H54 (cell line): ENCODE data around the gene GTF3C2.
A peak's percentile ranks its signal among the peaks of the same experiment; 100 is the strongest.
"Not testable (repeated sequence)": the region's sequence is repeated elsewhere in the genome, so short reads cannot be mapped to it uniquely, and the experiment has no call there.

Experiments used
- DNase-seq: peaks from one replicate; pipeline ENCODE4 v3.0.0; 2011; ENCODE audit warnings: low spot score, mixed read lengths; ENCODE audit not compliant: insufficient read length
- FAIRE-seq: peaks from 3 replicates; lab custom pipeline; 2011; peaks lifted over from hg19 to GRCh38; lab: Jason Lieb, UNC
- POLR2A ChIP-seq: IDR thresholded peaks from 2 replicates; pipeline ENCODE4 v1.6.1; 2011; ENCODE audit warnings: low read depth, mild to moderate bottlenecking, low read length

The GTF3C2 gene

DNA sequence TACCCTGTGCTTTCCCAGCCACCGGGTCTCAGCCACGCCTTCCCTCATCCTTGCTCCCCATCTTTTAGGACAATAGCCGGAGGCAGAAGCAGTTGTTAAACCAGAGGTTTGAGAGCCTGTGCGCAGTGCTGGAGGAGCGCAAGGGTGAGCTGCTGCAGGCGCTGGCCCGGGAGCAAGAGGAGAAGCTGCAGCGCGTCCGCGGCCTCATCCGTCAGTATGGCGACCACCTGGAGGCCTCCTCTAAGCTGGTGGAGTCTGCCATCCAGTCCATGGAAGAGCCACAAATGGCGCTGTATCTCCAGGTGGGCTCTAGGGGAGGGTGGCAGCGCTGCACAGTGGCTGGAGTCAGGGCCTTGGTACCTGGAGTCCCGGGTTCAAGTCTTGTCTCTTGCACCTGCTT lies 51.0 kb downstream of the GTF3C2 start:
- no peak for DNase-seq
- FAIRE-seq: no peak
- TF ChIP-seq POLR2A: no peak

DNA sequence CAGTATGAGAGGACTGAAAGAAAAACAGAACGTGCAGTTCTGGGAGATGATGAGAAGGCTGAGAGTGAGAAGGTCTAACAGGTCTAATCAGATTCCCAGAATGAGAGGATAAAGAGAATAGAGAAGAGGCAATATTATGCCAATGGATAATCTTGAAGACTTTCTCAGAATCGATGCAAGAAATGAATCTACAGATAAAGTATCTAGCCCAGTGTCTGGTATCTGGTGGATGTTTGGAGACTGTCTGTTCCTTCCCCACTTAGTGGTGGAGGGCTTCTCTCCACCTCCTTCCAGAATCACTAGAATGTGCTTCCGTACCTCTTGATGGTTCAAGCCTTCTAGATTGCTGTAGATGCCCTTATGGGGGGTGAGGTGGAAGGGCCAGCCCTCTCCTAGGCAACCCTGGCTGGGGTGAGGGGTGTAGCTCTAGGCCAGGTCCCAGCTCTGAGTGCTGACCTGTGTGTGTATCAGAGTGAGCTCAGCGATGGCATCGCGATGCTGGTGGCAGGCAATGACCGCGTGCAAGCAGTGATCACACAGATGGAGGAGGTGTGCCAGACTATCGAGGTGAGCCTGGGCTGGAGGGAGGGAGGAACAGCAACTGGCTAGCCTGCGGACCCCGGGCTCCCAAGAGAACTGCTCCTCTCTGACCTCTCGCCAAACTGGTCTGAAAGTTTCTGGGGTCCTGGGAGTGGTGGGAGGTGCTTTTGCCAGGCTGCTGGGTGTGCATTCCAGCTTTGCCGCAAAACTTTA lies 51.9 kb downstream of the GTF3C2 start:
- DNase-seq: no peak
- FAIRE-seq: no peak
- no peak for TF ChIP-seq POLR2A

DNA sequence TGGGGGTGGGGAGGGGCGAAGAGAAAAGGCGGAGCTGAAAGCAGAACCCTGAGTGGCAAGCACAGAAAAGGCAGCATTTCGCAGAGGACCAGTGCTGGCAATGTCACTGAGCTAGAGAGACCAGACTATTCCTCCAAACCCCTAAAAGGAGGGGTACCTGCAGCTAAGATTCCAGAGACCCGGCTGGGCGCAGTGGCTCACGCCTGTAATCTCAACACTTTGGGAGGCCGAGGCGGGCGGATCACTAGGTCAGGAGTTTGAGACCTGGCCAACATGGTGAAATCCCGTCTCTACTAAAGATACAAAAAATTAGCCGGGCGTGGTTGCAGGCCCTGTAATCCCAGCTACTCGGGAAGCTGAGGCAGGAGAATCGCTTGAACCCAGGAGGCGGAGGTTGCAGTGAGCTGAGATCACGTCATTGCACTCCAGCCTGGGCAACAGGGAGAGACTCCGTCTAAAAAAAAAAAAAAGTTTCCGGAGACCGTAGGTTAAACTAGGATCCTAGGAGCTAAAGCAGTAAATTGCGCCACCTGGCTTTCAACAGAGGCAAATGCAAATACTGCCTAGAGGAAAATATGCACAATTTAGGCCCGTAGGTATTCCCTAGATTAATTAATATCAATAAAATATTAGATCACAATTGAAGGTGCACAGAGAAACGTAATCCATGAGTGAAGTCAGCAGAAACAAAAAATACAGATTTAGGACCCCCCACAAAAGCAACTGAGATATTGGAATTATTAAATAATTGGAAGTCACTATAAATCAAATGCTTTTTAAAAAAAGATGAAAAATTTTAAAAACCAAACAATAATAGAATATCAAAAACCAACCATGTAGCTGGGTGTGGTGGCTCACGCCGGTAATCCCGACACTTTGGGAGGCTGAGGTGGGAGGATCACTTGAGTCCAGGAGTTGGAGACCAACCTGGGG lies 53.2 kb downstream of the GTF3C2 start:
- peak; percentile 79 for DNase-seq
- TF ChIP-seq POLR2A: no peak
- FAIRE-seq: no peak

DNA sequence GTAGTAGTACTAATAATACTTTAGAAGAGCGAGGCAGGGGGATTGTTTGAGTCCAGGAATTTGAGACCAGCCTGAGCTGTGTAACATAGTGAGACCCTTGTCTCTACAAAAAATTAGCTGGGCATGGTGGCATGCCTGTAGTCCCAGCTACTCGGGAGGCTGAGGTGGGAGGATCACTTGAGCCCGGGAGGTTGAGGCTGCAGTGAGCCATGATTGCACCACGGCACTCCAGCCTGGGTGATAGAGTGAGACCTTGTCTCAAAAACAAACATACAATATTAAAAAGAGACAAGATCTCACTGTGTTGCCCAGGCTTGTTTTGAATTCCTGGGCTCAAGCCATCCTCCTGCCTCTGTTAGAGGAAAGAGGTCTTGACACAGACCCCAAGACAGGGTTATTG lies 56.0 kb downstream of the GTF3C2 start:
- FAIRE-seq, DNase-seq: not testable (repeated sequence)

DNA sequence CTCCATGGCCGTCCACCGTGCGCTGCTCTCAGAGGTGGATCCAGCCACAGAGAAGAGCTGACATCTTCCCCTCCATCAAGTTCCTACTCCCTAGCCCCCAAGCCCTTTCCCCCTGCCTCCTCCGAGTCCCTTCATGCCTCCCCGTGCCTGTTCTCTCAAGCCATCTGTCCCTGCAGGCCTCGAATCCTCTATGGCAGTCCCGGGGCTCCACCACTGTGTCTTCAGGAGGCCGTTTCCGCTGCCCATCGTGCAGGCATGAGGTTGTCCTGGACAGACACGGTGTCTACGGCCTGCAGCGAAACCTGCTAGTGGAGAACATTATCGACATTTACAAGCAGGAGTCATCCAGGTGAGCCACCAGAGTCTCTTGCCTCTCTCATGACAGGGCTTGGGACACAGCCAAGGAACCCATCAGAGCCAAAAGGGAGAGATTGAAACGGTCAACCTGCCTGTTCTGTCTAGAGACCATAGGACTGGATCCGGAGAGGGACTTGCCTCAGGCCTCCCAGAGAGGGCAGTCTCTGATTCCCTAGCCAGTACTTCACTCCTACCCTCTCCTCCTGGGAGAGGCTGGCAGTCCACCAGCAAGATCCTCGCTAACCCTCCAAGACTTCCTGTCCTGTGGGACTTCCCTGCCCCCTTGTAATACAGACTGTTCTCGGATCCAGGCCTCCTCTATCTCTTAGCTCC lies 58.0 kb downstream of the GTF3C2 start:
- no peak for FAIRE-seq
- no peak for DNase-seq
- TF ChIP-seq POLR2A: no peak

DNA sequence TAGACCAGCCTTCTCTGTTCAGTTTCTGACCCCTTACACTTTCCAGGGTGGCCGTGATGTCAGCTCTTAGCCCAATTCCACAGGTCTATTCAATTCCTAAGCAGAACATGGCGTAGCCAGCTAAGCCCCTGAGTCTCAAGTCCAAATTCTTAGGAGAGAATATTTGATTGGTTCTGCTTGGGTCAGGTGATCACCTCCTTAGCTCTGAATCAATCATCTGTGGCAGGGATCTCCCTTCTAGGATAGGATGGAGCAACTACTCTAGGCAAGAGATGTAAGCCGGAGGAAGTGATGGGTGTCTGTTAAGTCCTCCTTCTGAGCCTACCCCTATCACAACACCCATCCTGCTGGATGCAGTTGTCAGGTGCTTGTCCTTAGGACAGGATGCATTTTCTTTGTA lies 59.4 kb downstream of the GTF3C2 start:
- no peak for TF ChIP-seq POLR2A
- DNase-seq (no peak), FAIRE-seq (no peak)

DNA sequence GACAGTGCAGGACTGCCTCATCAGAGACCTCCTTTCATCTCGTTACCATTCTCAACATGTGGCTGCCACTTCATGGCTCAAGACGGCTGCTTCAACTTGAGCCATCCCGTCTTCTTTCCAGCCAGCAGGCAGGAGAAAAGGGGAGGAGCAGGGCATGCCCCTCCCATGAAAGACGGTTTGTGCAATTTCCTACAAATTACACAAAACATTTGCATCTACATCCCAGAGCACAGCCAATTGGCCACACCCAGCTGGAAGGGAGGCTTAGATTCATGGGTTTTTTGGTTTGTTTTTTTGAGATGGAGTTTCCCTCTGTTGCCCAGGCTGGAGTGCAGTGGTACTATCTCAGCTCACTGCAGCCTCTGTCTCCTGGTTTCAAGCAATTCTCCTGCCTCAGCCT lies 60.1 kb downstream of the GTF3C2 start:
- no peak for DNase-seq
- no peak for TF ChIP-seq POLR2A
- no peak for FAIRE-seq

DNA sequence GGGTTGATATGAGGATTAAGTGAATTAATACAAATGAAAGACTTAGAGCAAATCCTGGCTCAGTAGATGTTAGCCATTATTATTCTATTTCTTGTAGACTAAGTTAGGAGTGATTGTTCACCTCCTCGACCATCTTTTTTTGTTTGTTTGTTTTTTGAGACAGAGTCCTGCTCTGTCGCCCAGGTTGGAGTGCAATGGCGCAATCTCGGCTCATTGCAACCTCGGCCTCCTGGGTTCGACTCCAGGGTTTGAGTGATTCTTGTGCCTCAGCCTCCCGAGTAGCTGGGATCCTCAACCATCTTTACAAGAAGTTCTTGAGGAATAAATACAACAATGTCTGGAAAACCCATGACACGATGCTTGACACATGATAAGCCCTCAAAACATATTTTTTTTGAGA lies 61.6 kb downstream of the GTF3C2 start:
- DNase-seq (no peak), FAIRE-seq (no peak)
- TF ChIP-seq POLR2A: no peak

DNA sequence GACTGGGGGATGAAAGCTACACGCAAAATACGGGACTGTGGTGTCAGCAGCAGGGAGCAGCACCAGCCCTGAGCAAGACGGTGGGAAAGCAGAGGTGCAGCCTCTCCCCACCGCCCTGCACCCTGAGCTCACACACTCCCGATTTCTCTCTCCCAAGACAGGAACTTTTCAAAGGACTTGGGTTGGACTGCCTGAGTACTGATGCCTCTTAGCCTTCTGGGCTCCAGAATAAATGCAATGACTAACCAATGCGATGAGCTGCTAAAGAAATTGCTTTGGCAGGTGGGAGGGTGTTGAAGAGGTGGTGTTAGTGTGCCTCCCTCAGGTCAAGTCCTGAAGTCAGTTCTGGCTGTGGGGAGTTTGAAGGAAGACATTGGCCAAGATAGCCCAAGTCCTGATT lies 64.7 kb downstream of the GTF3C2 start:
- no peak for FAIRE-seq
- no peak for TF ChIP-seq POLR2A
- no peak for DNase-seq

DNA sequence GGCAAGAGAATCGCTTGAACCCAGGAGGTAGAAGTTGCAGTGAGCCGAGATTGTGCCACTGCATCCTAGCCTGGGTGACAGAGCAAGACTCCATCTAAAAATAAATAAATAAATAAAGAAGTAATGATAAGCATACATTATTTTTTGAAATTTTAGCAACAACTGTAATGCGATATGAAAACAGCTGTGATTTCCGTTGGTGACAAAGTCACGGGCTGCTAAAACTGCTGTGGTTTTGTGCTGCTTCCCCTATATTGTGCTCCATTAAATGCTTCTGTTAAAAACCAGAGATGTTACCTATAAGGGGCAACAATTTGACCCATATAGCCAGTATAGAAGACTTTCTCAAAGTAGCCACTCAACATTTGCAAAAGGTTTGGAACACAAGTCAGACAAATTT lies 66.0 kb downstream of the GTF3C2 start:
- TF ChIP-seq POLR2A: no peak
- FAIRE-seq: no peak

DNA sequence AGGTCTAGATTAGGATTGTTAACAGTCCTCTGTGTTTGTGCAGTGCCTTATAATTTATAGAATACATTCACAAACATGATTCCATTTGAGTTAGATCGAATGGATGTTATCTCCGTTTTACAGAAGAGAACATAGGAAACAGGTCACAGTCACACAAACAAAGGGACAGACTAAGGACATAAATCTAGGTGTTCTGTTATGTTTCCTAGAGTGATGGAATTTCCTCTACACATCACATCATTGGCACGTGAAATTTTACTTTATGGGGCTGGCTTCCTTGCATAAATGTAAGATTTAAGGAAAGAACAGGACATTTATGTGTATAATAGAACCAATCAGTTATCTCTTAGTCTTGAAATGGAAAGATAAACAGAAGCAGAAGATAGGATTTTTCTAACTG lies 68.0 kb downstream of the GTF3C2 start:
- no peak for DNase-seq
- no peak for TF ChIP-seq POLR2A
- FAIRE-seq: no peak

More for the DNA sequence above, 66.0 kb downstream of the GTF3C2 start:
- DNase-seq: no peak

DNA sequence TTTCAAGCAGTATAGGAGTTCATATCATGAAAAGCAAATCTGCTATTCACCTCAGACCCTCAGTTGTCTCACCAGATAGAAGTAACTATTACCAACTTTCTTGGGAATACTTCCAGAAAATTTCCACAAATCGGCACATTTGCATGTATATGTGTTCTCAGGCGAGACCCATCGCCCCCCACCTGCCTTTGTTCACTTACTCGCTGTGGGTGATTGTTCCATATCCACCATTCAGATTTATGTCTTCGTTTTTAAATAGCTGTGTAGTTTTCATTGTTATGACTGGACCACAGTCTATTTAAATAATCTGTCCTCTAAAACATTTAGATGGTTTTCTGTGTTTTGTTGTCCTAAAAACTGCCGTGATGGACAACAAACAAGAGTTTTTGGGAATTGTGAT lies 71.1 kb downstream of the GTF3C2 start:
- FAIRE-seq: no peak
- DNase-seq: no peak
- no peak for TF ChIP-seq POLR2A

DNA sequence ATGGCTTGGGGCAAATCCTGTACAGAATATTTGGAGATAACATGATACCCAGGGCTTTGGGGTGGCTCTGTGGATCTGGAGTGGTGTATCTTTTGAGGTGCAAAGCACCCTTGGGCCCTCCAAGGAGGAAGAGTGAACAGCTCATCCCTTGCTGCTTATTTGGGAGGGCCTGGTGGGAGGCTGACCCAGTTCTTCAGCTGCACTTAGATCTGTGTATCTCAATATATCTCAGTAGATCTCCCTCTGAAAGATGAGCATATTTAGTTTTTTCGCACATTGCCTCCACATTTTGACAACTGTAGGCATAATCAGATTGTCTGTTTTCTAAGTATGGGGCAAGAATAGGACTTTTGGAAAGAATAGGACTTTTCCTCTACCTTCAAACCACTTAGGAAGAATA lies 71.6 kb downstream of the GTF3C2 start:
- DNase-seq: no peak
- no peak for TF ChIP-seq POLR2A
- FAIRE-seq: no peak

DNA sequence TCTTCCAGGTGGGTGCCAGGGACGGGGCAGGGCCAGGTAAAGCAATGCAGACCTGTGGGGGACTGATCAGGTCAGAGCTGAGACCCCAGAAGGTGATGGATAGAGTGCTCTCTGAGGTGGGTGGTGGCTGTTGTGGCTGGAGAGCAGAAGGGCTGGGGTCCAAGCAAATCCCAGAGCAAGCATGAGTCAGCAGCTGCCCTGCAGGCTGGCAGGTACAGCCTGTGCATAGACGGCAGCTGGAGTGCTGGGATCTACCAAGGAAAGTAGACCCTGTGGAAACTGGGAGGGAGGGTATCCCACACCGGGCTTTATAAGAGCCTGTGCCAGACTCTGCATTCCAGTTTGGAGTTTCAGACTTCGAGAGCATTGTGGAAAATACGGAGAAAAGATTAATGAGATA lies 73.7 kb downstream of the GTF3C2 start:
- FAIRE-seq (no peak), DNase-seq (no peak)
- TF ChIP-seq POLR2A: no peak
